Ovary (tissue), 3 donors: ENCODE measurements around the gene NPPC.

Experiments used
- POLR2A ChIP-seq: fragments of 450-650 bp; IDR thresholded peaks from one replicate; pipeline ENCODE4 v1.6.1; 2017; ENCODE audit warnings: antibody characterized with exemption, mild to moderate bottlenecking, moderate library complexity
- TF ChIP-seq, protein P1 (sequence below), 3 donors: fragments of 450-650 bp in 2 of 3; fragments of 200-600 bp in 1 of 3; IDR thresholded peaks; one replicate each; pipeline versions ENCODE4 v1.5.1 to v1.8.0; 2016 to 2022; ENCODE audit warnings: antibody characterized with exemption in 3 of 3, mild to moderate bottlenecking in 1 of 3
- donor health status: DM: no; HTN: no; CAD: no.

DNA sequence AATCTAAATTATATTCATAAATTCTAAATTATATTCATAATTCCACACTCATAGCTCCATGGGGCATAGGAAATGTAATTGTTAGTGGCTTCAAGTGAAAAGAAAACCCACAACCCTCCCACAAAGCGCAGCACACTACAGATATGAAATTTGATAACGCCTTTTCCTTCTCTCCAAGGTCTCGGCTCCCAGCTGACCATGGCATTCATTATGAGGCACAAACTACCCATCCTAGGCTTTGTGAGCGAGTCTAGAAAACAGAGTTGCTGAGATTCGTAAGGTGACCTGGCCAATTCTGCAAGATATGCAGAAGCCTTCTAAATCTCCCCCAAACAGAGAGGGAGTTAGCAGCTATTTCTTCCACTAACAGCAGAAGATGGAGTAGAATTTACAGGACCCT is 5.4 kb downstream of the NPPC start:
- TF ChIP-seq POLR2A, result no peak
- TF ChIP-seq, protein P1, sequence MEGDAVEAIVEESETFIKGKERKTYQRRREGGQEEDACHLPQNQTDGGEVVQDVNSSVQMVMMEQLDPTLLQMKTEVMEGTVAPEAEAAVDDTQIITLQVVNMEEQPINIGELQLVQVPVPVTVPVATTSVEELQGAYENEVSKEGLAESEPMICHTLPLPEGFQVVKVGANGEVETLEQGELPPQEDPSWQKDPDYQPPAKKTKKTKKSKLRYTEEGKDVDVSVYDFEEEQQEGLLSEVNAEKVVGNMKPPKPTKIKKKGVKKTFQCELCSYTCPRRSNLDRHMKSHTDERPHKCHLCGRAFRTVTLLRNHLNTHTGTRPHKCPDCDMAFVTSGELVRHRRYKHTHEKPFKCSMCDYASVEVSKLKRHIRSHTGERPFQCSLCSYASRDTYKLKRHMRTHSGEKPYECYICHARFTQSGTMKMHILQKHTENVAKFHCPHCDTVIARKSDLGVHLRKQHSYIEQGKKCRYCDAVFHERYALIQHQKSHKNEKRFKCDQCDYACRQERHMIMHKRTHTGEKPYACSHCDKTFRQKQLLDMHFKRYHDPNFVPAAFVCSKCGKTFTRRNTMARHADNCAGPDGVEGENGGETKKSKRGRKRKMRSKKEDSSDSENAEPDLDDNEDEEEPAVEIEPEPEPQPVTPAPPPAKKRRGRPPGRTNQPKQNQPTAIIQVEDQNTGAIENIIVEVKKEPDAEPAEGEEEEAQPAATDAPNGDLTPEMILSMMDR (IDR thresholded peaks at IDR 0.05), result no peak
